ENCODE data around the gene FGFR2.
"Not testable (repeated sequence)": the region's sequence is repeated elsewhere in the genome, so short reads cannot be mapped to it uniquely, and the experiment has no call there.

FGFR2 gene

DNA sequence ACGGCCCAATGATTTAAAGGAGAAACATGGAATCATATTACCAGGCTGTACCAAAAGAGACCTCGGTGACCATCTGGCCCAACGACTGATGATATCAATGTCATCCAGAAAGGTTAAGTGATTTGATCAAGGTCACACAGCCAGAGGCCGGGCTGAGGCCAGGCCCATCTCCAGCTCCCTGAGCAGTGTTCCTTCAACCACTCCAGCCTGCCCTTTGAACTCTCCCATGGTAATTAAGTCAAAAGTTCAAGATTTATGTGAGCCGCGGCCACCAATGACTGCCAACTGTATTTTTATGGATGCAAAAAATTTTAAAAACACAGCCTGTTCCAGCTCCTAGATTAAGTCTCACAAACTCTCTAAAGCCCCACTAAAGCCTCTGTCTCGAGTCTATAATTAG lies 41.8 kb downstream of the FGFR2 start:
- H3K4me3 ChIP-seq (ENCODE audit: low read depth, low read length) = no peak overlapping the region
- DNase-seq = no peak
- no peaks in the 10 kb centered on the region for H3K36me3 ChIP-seq (replicated peaks)
- in situ Hi-C loops (cut with HindIII; ENCODE audit: low pct_ligation_motif_present, low sequenced_read_pairs) = no loop called here
- H3K27me3 ChIP-seq (replicated peaks) = no peaks in the 10 kb centered on the region
- no peak overlapping the region for H3K27ac ChIP-seq
- TF ChIP-seq, protein P1, sequence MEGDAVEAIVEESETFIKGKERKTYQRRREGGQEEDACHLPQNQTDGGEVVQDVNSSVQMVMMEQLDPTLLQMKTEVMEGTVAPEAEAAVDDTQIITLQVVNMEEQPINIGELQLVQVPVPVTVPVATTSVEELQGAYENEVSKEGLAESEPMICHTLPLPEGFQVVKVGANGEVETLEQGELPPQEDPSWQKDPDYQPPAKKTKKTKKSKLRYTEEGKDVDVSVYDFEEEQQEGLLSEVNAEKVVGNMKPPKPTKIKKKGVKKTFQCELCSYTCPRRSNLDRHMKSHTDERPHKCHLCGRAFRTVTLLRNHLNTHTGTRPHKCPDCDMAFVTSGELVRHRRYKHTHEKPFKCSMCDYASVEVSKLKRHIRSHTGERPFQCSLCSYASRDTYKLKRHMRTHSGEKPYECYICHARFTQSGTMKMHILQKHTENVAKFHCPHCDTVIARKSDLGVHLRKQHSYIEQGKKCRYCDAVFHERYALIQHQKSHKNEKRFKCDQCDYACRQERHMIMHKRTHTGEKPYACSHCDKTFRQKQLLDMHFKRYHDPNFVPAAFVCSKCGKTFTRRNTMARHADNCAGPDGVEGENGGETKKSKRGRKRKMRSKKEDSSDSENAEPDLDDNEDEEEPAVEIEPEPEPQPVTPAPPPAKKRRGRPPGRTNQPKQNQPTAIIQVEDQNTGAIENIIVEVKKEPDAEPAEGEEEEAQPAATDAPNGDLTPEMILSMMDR (IDR thresholded peaks at IDR 0.05; ENCODE audit: low read depth, low read length, missing control alignments) = no peak

DNA sequence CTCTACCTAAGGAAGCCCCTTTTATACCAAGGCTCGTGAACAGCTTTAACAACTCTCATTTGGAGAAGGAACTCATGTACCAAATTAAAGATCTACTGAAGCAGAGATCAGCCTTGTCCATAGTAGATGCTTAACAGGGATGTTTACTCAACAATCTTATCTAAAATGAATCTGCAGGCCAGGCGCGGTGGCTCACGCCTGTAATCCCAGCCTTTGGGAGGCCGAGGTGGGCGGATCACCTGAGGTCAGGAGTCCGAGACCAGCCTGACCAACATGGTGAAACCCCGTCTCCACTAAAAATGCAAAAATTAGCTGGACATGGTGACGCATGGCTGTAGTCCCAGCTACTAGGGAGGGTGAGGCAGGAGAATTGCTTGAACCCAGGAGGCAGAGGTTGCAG lies 43.3 kb downstream of the FGFR2 start:
- H3K27ac ChIP-seq; in situ Hi-C loops (cut with HindIII; ENCODE audit: low pct_ligation_motif_present, low sequenced_read_pairs); H3K36me3 ChIP-seq (replicated peaks); H3K27me3 ChIP-seq (replicated peaks); H3K4me3 ChIP-seq (ENCODE audit: low read depth, low read length); DNase-seq: not testable (repeated sequence)

DNA sequence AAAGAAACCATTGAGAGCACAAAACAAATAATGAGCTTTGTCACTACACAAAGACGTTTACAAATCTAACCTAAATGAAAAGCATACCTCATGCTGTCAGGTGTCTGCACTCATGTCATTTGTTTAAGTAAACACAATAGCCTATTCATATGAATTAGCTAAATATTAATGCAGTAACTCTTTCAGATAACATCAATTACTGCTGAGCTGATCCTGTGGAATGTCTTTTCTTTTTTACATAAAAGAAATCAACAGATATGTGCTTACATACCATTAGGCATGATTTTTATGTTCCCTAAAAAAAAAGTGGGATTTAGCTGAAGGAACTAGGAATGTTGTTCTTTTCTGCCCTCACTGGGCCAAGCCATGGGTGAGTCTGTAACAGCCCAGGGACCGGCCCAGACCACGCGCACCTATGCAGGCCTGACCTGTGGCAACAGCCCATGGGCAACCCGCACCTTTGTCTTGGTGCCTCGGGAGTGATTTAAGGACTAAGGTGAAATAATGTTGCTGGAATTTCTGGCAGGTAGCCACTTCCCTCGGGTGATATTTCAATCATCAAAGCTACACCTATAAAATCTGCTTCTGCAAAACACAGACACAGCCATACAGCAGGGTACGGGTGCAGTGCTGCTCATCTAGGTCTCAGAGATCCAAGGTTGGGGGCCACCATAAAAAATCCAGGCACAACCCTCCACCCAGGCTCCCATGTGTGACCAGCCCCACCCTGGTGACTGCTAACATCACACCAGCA lies 44.6 kb downstream of the FGFR2 start:
- no peak for DNase-seq
- TF ChIP-seq, protein P1 (IDR thresholded peaks at IDR 0.05; ENCODE audit: low read depth, low read length, missing control alignments) = no peak
- Histone ChIP-seq H3K27ac (no peak overlapping the region), H3K27me3 (replicated peaks) (no peaks in the 10 kb centered on the region), H3K36me3 (replicated peaks) (no peaks in the 10 kb centered on the region), H3K4me3 (ENCODE audit: low read depth, low read length) (no peak overlapping the region)
- in situ Hi-C loops (cut with HindIII; ENCODE audit: low pct_ligation_motif_present, low sequenced_read_pairs) = no loop called here

DNA sequence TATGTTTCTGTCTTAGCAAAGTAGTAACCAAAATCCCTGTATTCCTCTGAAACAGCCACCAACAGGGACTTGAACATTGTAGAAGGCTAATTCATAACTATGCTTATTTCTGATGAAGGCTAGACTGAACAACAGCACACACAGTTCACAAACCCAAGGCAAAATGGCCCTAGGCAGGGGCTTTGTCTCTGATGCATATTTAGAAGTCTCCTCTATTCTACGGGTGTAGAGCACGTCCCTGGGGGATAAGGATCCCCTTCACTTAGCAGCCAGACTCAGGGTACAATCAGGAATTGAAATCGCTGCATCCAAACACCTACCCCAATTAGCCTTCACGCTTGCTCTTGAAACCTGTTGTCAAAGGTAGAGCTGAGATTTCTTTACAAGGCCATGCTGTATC lies 45.5 kb downstream of the FGFR2 start:
- in situ Hi-C loops (cut with HindIII; ENCODE audit: low pct_ligation_motif_present, low sequenced_read_pairs) = no loop called here
- Histone ChIP-seq H3K27ac (no peak overlapping the region), H3K4me3 (ENCODE audit: low read depth, low read length) (no peak overlapping the region), H3K27me3 (replicated peaks) (no peaks in the 10 kb centered on the region), H3K36me3 (replicated peaks) (no peaks in the 10 kb centered on the region)
- TF ChIP-seq, protein P1 (IDR thresholded peaks at IDR 0.05; ENCODE audit: low read depth, low read length, missing control alignments) = no peak
- no peak for DNase-seq

DNA sequence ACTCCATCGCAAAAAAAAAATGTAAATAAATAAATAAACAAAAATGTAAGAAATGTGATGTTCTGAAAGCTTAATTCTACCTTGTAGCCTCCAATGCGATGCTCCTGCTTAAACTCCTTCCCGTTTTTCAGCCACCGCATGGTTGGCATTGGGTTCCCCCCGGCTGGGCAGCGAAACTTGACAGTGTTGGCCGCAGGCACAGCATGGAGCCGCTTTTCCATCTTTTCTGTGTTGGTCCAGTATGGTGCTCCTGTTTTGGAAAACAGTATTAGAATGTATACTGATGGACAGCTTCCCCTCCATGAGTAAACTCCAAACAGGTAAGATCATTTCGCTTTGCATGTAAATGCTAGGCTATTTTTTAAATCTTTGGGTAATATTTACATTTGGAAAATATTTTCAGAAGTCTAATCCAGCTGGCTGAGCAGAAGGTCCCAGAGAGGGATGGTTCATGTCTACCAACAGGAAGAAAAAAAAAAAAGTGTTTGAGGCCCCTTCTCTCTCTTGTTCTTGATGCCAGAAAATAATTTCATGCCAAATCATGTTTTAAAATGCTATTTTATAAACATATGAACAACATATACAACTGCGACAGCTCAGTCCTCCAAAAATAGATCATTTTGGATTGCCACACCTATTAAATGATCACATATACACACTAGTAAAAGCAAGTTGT lies 46.9 kb downstream of the FGFR2 start:
- H3K27me3 ChIP-seq (replicated peaks) = no peaks in the 10 kb centered on the region
- in situ Hi-C loops (cut with HindIII; ENCODE audit: low pct_ligation_motif_present, low sequenced_read_pairs) = no loop called here
- TF ChIP-seq, protein P1 (IDR thresholded peaks at IDR 0.05; ENCODE audit: low read depth, low read length, missing control alignments) = no peak

DNA sequence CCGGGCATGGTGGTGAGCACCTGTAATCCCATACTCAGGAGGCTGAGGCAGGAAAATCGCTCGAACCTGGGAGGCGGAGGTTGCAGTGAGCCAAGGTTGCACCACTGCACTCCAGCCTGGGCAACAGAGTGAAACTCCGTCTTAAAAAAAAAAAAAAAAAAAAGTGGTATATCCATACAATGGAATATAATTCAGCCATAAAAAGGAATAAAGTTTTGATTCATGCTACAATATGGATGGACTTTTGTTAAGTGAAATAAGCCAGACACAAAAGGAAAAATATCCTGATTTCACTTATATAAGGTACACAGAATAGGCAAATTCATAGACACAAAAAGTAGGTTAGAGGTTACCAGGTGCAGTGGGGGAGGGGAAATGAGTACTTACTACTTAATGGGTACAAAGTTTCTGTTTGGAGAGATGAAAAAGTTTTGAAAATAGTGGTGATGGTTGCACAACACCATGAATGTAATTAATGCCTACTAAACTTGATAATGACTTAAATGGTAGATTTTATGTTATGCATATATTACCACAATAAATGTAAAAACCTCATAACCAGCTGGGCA lies 53.9 kb downstream of the FGFR2 start:
- no peaks in the 10 kb centered on the region for H3K36me3 ChIP-seq (replicated peaks)
- no peaks in the 10 kb centered on the region for H3K27me3 ChIP-seq (replicated peaks)
- no peak overlapping the region for H3K4me3 ChIP-seq (ENCODE audit: low read depth, low read length)
- in situ Hi-C loops (cut with HindIII; ENCODE audit: low pct_ligation_motif_present, low sequenced_read_pairs) = no loop called here
- DNase-seq = no peak
- TF ChIP-seq, protein P1 (IDR thresholded peaks at IDR 0.05; ENCODE audit: low read depth, low read length, missing control alignments) = no peak
- no peak overlapping the region for H3K27ac ChIP-seq

More for the DNA sequence above, 46.9 kb downstream of the FGFR2 start:
- Histone ChIP-seq H3K27ac (no peak overlapping the region), H3K4me3 (ENCODE audit: low read depth, low read length) (no peak overlapping the region), H3K36me3 (replicated peaks) (no peaks in the 10 kb centered on the region)
- DNase-seq = no peak
